Tibial nerve (tissue), 4 donors: ENCODE data around the gene KLC1. TPM values are rescaled to one million over a fixed set of nuclear protein-coding genes. Genes with fewer than 3 reads are reported as not detected.

Experiments used
- DNase-seq, 2 donors: peaks; one replicate each; pipeline ENCODE4 v3.0.0-alpha.2; 2019; ENCODE audit warnings: low spot score in 2 of 2
- H3K27ac ChIP-seq, 4 donors: fragments of 200-600 bp; sonication (generic) in 3 of 4; one replicate each; pipeline ENCODE4 v1.5.1; 2017 to 2019; ENCODE audit warnings: mild to moderate bottlenecking in 1 of 4
- H3K27me3 ChIP-seq, 2 donors: fragments of 200-600 bp; sonication (generic) in 1 of 2; one replicate each; pipeline versions ENCODE4 v1.5.1 to v1.6.0; 2017 to 2019
- H3K36me3 ChIP-seq, 3 donors: fragments of 200-600 bp; sonication (generic); one replicate each; pipeline ENCODE4 v1.5.1; 2018 to 2019
- H3K4me1 ChIP-seq, 4 donors: fragments of 200-600 bp; sonication (generic) in 3 of 4; one replicate each; pipeline ENCODE4 v1.5.1; 2017 to 2019
- H3K4me3 ChIP-seq, 4 donors: fragments of 200-600 bp; sonication (generic) in 3 of 4; one replicate each; pipeline ENCODE4 v1.5.1; 2017 to 2019; ENCODE audit warnings: mild to moderate bottlenecking in 1 of 4, moderate library complexity in 1 of 4
- H3K9me3 ChIP-seq, 4 donors: fragments of 200-600 bp; sonication (generic) in 3 of 4; one replicate each; pipeline ENCODE4 v1.5.1; 2017 to 2019
- CTCF ChIP-seq, 5 experiments: fragments of 200-600 bp in 3 of 5; fragments of 450-650 bp in 2 of 5; sonication (generic) in 3 of 5; IDR thresholded peaks; one replicate each; pipeline ENCODE4 v1.5.1; 2016 to 2019; ENCODE audit warnings: antibody characterized with exemption in 5 of 5, mild to moderate bottlenecking in 3 of 5, moderate library complexity in 2 of 5
- EP300 ChIP-seq, 2 donors: sonication (generic); formaldehyde crosslinking; IDR thresholded peaks; one replicate each; pipeline ENCODE4 v1.6.1; 2017; ENCODE audit warnings: antibody characterized with exemption in 2 of 2, mild to moderate bottlenecking in 1 of 2
- POLR2A ChIP-seq, 2 donors: fragments of 450-650 bp; IDR thresholded peaks; one replicate each; pipeline ENCODE4 v1.6.1; 2017; ENCODE audit warnings: antibody characterized with exemption in 2 of 2, mild to moderate bottlenecking in 2 of 2, moderate library complexity in 2 of 2
- WGBS, 2 donors: methylation state at CpG; one replicate each; pipeline ENCODE4 v1.1.5; 2018; 5-methylcytosine and 5-hydroxymethylcytosine counted together
- total RNA-seq, 4 donors: library from RNA; depleted of rRNA; stranded (reverse); fragments of >200 nt; gene quantifications; one replicate each; pipeline ENCODE4 v1.1.0, GENCODE V29; 2016

The KLC1 gene
- total RNA-seq, 4 donors from 2014 or later: 402 to 561 (median 495) TPM

GRCh38 chr14:103628221-103628683, 759 bp upstream of the KLC1 start:
- H3K4me1 ChIP-seq: peaks cover 0 to 65% (median 29%) of the 10 kb centered on the region in 4 donors
- 2% methylated on average over 16 to 17 of the region's 31 CpGs for WGBS, 2 donors
- H3K27ac ChIP-seq: peak overlapping the region; percentile 96 to 99 (median 98)
- peak overlapping the region; percentile 83 to 95 (median 88) for H3K4me3 ChIP-seq
- H3K9me3 ChIP-seq: no peaks in the 10 kb centered on the region
- peak; percentile 25 to 40 for TF ChIP-seq POLR2A (IDR thresholded peaks at IDR 0.05)
- no peak for TF ChIP-seq CTCF (IDR thresholded peaks at IDR 0.05)
- peak in 1 of 2 donors; percentile 76 for TF ChIP-seq EP300 (IDR thresholded peaks at IDR 0.05)
- peak; percentile 49 to 51 for DNase-seq
- no peaks in the 10 kb centered on the region for H3K27me3 ChIP-seq
- H3K36me3 ChIP-seq: peaks cover 0 to 6% (median 0%) of the 10 kb centered on the region in 3 donors

- Histone ChIP-seq H3K36me3 (peaks cover 0 to 6% (median 0%) of the 10 kb centered on the region in 3 donors), H3K4me1 (peaks cover 0 to 69% (median 25%) of the 10 kb centered on the region in 4 donors), H3K9me3 (no peaks in the 10 kb centered on the region), H3K27me3 (no peaks in the 10 kb centered on the region), H3K27ac (peak overlapping the region; percentile 96 to 99 (median 98)), H3K4me3 (peak overlapping the region; percentile 83 to 95 (median 88))
- DNase-seq: peak in 1 of 2 donors; percentile 43
- WGBS, 2 donors: 1 to 2% methylated on average over 37 to 64 of the region's 71 CpGs
- TF ChIP-seq POLR2A (IDR thresholded peaks at IDR 0.05) (peak in 1 of 2 donors; percentile 36), CTCF (IDR thresholded peaks at IDR 0.05) (no peak), EP300 (IDR thresholded peaks at IDR 0.05) (peak in 1 of 2 donors; percentile 58)
Measured at GRCh38 chr14:103629503-103630121, 601 bp downstream of the KLC1 start.

- no peak for DNase-seq
- Histone ChIP-seq H3K27me3 (no peaks in the 10 kb centered on the region), H3K9me3 (no peaks in the 10 kb centered on the region), H3K4me1 (peaks cover 0 to 69% (median 22%) of the 10 kb centered on the region in 4 donors), H3K27ac (peak overlapping the region; percentile 96 to 99 (median 98)), H3K36me3 (peaks cover 0 to 6% (median 0%) of the 10 kb centered on the region in 3 donors), H3K4me3 (peak overlapping the region; percentile 83 to 95 (median 88))
- 10 to 16% methylated on average over 5 of the region's 5 CpGs for WGBS, 2 donors
- TF ChIP-seq POLR2A (IDR thresholded peaks at IDR 0.05) (no peak), CTCF (IDR thresholded peaks at IDR 0.05) (no peak), EP300 (IDR thresholded peaks at IDR 0.05) (no peak)
Measured at GRCh38 chr14:103630364-103631108, 1.5 kb downstream of the KLC1 start.

GRCh38 chr14:103633391-103633790, 4.4 kb downstream of the KLC1 start:
- no peak overlapping the region for H3K4me3 ChIP-seq
- TF ChIP-seq EP300 (IDR thresholded peaks at IDR 0.05) (no peak), CTCF (IDR thresholded peaks at IDR 0.05) (no peak), POLR2A (IDR thresholded peaks at IDR 0.05) (no peak)
- H3K27me3 ChIP-seq: no peaks in the 10 kb centered on the region
- peaks cover 0 to 6% (median 0%) of the 10 kb centered on the region in 3 donors for H3K36me3 ChIP-seq
- 39 to 40% methylated on average over 1 of the region's 1 CpG for WGBS, 2 donors
- H3K9me3 ChIP-seq: no peaks in the 10 kb centered on the region
- peak overlapping the region in 1 of 4 donors; percentile 42 for H3K27ac ChIP-seq
- peaks cover 0 to 73% (median 28%) of the 10 kb centered on the region in 4 donors for H3K4me1 ChIP-seq
- DNase-seq: no peak
